Measurements from ENCODE around the gene ATF6B.

Gene ATF6B

DNA sequence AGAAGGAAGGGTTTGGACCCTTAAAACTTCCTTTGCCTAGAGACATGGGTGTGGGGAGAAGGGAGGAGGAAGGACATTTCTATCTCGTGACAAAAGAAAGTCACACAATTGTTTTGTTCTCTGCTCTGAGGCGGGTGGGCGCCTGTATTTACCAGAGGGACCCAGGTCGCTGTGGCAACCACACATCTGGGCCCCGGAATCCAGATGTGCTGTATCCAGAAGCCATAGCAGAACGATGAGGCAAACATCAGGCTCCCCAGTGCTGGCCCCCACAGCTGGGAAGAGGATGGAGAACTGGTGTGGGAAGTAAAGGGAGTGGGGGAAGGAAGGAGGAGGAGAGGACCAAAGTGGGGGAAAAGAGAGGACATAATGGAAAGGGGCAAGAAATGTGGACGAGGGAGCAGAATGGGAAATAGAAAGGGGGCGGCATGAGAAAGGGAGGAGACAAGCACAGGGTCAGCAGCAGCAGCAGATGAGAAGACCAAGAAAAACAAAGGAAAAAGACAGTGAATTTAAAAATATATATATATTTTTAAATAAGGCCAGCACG lies 15.5 kb downstream of the ATF6B start:
- H3K4me3 ChIP-seq (ENCODE audit: control insufficient read depth, low read depth, low read length): no peak overlapping the region
- TF ChIP-seq, protein P1, sequence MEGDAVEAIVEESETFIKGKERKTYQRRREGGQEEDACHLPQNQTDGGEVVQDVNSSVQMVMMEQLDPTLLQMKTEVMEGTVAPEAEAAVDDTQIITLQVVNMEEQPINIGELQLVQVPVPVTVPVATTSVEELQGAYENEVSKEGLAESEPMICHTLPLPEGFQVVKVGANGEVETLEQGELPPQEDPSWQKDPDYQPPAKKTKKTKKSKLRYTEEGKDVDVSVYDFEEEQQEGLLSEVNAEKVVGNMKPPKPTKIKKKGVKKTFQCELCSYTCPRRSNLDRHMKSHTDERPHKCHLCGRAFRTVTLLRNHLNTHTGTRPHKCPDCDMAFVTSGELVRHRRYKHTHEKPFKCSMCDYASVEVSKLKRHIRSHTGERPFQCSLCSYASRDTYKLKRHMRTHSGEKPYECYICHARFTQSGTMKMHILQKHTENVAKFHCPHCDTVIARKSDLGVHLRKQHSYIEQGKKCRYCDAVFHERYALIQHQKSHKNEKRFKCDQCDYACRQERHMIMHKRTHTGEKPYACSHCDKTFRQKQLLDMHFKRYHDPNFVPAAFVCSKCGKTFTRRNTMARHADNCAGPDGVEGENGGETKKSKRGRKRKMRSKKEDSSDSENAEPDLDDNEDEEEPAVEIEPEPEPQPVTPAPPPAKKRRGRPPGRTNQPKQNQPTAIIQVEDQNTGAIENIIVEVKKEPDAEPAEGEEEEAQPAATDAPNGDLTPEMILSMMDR (conservative IDR thresholded peaks at IDR 0.05; ENCODE audit: control insufficient read depth, insufficient read depth, low read depth, low read length): no peak
- DNase-seq (ENCODE audit: low read depth): peak; percentile 34

DNA sequence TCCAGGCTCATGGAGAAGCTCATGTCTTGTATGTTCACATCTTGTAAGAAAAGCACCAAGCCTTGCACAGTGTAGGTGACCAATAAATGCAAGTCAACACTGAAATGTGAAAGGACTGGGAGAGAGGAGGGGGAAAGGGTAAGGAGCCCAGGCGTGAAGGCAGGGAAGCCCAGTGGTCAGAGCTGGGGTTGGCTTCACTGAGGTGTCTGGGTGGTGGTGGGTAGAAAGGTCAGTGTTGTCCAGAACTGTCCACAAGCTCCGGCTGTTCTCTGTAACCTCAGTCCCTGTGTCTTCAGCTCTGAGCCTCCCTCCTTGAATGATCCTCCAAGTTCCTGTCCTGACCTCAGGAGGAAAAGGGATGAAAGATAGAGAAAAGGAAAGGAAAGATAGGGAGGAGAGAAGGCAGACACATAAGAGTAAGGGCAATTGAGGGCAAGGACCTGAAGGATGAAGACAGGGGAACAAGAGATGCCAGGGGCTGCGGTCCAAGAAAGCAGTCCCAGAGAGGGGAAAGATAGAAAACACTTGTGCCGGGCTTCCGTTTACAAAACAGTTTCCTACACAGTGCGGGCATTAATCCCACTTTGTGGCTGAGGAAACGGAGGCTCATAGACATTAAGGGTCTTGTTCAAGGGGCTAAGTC lies 16.5 kb downstream of the ATF6B start:
- H3K4me3 ChIP-seq (ENCODE audit: control insufficient read depth, low read depth, low read length): no peak overlapping the region
- DNase-seq (ENCODE audit: low read depth): no peak
- TF ChIP-seq, protein P1 (conservative IDR thresholded peaks at IDR 0.05; ENCODE audit: control insufficient read depth, insufficient read depth, low read depth, low read length): no peak

DNA sequence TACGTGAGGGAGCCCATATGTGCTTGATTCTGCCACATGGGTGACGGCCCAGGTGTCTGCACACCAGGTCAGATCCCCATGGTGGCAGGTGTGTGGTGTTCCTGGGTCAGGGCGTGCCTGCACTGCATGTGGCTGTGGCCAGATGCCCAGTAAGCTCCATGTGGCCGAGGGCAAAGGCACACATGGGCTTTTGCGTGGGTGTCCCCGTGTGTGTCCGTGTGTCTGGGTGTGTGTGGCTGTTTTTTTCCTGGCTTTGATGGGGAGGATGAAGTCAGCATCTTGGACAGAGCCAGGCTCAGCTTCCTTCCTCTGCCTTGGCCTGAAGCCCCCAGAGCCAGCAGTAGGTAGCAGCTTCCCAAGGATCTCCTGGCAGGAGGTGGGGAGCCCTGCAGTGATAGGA lies 17.4 kb downstream of the ATF6B start:
- DNase-seq (ENCODE audit: low read depth): no peak
- TF ChIP-seq, protein P1 (conservative IDR thresholded peaks at IDR 0.05; ENCODE audit: control insufficient read depth, insufficient read depth, low read depth, low read length): no peak
- no peak overlapping the region for H3K4me3 ChIP-seq (ENCODE audit: control insufficient read depth, low read depth, low read length)

DNA sequence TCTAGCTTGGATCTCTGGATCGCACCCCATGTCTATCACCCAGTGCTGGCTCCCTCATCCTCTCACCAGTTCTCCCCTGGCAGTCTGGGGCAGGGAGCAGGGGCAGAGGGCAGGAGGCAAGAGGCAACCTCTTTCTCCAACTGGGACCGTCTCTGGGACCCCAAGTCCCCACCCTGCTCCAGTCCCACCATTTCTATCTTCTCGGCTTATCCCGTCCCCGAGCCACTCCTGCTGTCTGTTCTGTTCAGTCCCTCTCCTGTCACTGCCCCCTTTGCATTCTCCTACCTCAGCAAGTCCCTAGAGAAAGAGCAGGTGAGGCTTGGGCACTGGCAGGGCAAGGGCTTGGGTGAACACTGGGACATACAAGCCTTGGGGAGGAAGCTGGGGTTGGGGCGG lies 18.3 kb downstream of the ATF6B start:
- TF ChIP-seq, protein P1 (conservative IDR thresholded peaks at IDR 0.05; ENCODE audit: control insufficient read depth, insufficient read depth, low read depth, low read length): no peak

DNA sequence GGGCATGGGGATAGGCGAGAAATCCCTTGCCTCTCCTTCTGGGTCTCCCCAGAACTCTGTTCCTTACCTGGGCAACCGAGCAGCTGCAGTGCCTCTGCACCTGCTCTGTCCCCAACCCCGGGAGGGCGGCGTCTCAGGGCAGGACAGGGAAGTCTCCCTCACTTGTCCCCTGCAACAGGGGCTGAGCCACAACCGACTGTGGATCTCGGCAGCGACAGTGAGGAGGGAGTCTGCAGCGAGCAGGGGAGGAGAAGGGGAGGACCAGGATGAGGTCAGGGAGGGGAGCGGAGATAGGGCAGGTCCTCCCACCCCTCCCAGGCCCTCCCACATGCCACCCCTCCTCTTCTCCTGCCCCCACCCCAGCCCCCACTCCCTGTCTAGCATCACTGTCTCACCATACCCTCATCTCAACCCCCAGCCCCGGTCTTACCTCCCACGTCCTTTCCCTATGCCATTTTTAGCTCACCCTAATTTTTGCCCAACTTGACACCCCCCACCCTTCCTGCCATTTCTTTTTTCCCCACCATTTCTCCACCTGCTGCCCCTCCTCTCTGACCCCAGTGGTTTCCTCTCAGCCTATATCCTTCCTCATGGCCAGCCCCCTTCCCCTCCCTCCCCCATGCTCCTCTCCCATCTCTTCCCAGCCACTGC lies 18.8 kb downstream of the ATF6B start, which contains the start of gene TNXB:
Gene TNXB (minus strand): TSS at position 225 of the 651 bp plus-strand sequence. CDS start 11,140 bp downstream, outside the sequence.
- no peak within 1 kb of the TSS for H3K4me3 ChIP-seq (ENCODE audit: control insufficient read depth, low read depth, low read length)
- TF ChIP-seq, protein P1 (conservative IDR thresholded peaks at IDR 0.05; ENCODE audit: control insufficient read depth, insufficient read depth, low read depth, low read length): no peak
- DNase-seq (ENCODE audit: low read depth): no peak

More for the DNA sequence above, 18.3 kb downstream of the ATF6B start:
- no peak for DNase-seq (ENCODE audit: low read depth)
- H3K4me3 ChIP-seq (ENCODE audit: control insufficient read depth, low read depth, low read length): no peak overlapping the region

DNA sequence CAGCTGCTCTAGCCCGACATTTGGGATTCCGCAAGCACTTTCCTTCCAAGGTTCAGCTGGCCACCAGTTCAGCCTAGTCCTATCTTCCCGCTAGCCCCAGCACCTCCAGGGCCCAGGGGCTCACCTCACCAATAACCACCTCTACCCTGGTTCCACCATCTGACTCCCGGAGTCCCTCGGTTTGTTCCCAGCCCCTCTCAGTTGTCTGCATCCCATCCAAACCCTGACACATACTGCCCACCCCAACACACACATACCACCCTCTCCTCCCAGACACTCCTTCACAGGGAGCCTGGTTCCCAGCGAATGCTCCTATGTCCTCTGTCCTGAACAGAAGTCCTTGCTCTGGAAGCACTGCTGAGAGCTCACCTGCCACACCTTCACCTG lies 19.3 kb downstream of the ATF6B start:
- TF ChIP-seq, protein P1 (conservative IDR thresholded peaks at IDR 0.05; ENCODE audit: control insufficient read depth, insufficient read depth, low read depth, low read length): no peak
- H3K4me3 ChIP-seq (ENCODE audit: control insufficient read depth, low read depth, low read length): no peak overlapping the region
- no peak for DNase-seq (ENCODE audit: low read depth)
